Coronary artery (tissue), 2 donors: ENCODE data around the gene EPM2A.

Experiments
- DNase-seq: peaks from one replicate; pipeline ENCODE4 v3.0.0-alpha.2; 2017; ENCODE audit warnings: low spot score
- H3K27ac ChIP-seq, 2 donors: fragments of 200-600 bp; sonication (generic); one replicate each; pipeline ENCODE4 v1.5.1; 2016 to 2019
- H3K4me3 ChIP-seq: fragments of 200-600 bp; sonication (generic); 2 replicates; pipeline ENCODE4 v1.5.1; 2016; ENCODE audit warnings: mild to moderate bottlenecking, moderate library complexity
- TF ChIP-seq, protein P1 (sequence below): fragments of 200-600 bp; sonication (generic); IDR thresholded peaks from one replicate; pipeline ENCODE4 v1.5.1; 2019; ENCODE audit warnings: antibody characterized with exemption

Gene EPM2A

DNA sequence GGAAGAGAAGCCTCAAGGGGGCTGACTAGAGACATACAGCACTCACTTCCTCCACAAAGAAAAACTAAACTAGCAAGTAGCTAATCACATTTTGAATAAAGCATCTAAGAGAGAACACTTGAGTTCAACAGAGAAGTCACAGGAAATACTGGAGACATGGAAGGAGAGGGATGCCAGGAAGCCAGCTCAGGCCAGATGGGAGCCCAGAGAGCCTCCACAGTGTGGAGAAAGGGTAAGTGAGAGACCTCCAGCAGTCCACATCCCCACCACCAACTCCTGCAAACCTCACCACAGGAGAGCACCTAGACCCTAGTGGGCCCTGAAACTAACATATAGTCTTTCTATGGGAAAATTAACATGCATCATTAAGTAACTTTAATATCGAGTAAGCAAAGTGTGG, 79.2 kb downstream of the EPM2A start:
- Histone ChIP-seq H3K4me3 (no peak overlapping the region), H3K27ac (no peak overlapping the region)
- no peak for DNase-seq
- TF ChIP-seq, protein P1, sequence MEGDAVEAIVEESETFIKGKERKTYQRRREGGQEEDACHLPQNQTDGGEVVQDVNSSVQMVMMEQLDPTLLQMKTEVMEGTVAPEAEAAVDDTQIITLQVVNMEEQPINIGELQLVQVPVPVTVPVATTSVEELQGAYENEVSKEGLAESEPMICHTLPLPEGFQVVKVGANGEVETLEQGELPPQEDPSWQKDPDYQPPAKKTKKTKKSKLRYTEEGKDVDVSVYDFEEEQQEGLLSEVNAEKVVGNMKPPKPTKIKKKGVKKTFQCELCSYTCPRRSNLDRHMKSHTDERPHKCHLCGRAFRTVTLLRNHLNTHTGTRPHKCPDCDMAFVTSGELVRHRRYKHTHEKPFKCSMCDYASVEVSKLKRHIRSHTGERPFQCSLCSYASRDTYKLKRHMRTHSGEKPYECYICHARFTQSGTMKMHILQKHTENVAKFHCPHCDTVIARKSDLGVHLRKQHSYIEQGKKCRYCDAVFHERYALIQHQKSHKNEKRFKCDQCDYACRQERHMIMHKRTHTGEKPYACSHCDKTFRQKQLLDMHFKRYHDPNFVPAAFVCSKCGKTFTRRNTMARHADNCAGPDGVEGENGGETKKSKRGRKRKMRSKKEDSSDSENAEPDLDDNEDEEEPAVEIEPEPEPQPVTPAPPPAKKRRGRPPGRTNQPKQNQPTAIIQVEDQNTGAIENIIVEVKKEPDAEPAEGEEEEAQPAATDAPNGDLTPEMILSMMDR = no peak

DNA sequence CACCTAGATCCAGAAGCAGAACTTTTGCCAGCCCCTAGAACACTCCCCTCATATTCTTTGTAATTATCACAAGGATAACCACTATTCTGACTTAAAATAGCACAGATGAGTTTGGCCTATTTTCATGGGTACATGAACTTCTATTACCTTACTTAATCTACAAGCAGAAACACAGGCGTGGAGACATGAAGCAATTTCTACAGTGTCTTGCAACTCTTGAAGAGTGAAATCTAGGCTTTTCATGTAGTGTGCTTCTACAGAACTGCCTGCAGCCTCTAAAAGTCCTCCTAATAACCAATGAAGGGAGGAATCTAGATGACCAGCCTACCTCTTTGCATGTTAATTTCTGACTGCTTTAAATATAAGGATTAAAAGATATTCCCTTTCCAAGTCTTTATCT, 82.7 kb downstream of the EPM2A start:
- Histone ChIP-seq H3K4me3 (no peak overlapping the region), H3K27ac (no peak overlapping the region)
- TF ChIP-seq, protein P1 = no peak
- DNase-seq = no peak

DNA sequence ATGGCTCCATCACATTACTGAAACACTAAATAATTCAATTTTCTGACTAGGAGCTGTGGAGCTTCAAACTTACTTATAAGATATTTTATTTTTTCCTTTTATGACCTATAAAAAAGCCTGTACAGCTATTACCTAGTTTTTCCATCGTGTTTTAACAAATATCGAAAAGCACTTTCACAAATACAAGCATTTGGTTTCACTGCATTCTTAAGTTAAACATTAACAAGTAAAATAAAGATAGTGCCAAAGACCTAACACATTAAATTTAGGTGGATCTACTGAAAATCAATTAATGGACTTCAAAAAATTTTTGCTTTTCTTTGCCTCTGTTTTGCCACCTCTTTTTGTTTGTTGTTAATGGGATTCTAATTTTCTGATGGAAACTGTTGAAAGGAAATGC, 83.3 kb downstream of the EPM2A start:
- Histone ChIP-seq H3K4me3 (no peak overlapping the region), H3K27ac (no peak overlapping the region)
- TF ChIP-seq, protein P1 = no peak
- DNase-seq = no peak

DNA sequence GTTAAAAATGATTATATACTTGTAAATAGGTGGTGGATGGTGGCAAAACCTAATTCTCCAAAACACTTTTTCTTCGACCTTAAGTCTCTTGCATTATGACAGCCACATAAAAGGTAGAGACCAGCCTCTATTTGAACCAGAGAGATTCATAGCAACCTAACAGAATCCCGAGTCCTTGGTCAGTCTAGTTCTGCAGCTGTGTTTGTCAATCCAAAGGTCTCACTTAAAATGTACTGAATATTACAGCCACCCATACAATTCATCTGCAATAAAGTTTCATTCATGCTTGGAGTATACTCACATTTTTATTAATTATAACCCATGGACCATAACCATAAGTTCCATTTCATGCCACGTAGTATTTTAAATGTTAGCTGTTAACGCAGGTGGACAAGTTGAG, 87.2 kb downstream of the EPM2A start:
- no peak overlapping the region for H3K27ac ChIP-seq
- DNase-seq = no peak
- H3K4me3 ChIP-seq = no peak overlapping the region
- TF ChIP-seq, protein P1 = no peak

DNA sequence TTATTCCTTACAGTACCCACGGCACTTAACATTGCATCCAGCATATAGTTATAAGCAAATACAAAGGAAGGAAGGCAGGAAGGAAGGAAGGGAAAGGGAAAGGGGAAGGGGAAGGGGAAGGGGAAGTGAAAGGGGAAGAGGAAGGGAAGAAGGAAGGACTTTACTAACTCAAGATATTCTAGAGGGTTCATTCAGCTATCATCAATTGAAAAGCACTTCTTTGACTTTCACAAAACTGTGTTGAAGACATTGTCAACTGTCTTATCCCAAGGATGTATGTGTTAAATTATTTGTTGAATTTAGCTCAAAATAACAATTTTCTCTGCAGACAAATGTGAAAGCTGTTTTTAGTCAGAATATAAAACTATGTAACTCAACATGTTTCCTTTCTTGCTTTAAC, 87.7 kb downstream of the EPM2A start:
- TF ChIP-seq, protein P1 = no peak
- H3K27ac ChIP-seq = no peak overlapping the region
- no peak overlapping the region for H3K4me3 ChIP-seq
- no peak for DNase-seq

DNA sequence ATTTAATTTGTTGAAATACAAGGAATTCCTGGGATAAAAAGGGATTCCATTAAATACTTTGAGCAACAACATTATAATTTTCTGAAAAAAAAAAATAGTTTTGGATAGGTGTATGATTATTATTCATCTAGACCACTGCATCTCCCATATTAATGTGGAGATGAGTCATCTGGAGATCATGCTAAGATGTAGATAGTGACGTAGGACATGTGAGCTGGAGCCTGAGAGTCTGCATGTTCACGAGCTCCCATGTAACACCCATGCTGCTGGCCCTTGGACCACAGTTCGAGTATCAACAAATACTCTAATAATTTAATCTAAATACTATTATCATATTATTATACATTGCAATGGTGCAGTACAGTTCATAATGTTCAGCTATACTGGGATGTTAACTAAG, 91.6 kb downstream of the EPM2A start:
- H3K4me3 ChIP-seq = no peak overlapping the region
- no peak overlapping the region for H3K27ac ChIP-seq
- no peak for DNase-seq
- TF ChIP-seq, protein P1 = no peak

DNA sequence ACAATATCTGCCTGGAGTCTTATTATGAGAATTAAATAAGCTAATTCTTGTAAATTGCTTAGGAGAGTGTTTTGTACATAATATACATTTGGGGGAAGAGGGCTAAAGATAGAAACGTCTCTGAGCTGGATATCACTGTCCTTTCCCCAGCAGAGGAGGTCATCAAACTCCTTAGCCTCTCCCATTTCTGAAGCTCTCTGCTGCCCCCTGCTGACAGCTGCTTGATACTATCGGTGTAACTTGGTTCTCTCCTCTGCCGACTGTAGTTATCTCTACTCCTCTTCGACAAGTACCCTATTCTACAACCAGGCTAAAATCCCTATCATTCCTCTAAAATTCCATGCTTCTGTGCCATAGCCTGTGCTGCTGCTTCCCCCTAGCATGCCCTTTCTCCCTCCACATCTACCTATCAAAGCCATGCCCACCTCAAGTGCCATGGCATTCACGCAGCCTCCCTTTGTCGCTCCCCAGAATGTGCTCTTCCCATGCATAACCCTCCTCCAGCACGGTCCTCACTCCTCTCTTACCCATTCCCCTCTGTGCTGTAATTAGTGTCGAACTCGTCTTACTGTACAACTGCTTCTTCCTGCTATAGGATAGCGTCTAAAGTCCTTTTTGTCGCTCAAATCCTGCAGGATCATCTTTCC, 101.2 kb downstream of the EPM2A start:
- Histone ChIP-seq H3K4me3 (no peak overlapping the region), H3K27ac (no peak overlapping the region)
- DNase-seq = peak; percentile 78
- TF ChIP-seq, protein P1 = peak; percentile 70
